ENCODE data around the gene TIMM17A.

Gene TIMM17A

DNA sequence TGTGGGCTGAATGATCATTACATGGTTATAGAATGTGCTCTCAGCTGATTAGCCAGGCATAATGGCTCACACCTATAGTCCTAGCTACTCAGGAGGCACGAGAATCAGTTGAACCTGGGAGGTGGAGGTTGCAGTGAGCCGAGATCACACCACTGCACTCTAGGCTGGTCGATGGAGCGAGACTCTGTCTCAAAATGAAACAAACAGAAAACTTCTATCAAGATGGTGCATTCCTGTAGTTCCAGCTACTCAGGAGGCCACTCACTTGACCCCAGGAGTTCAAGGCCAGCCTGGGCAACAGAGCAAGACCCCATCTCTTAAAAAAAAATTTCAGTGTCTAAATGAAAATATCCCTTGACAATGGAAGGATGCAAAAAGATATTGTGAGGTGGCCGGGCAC lies 10.9 kb downstream of the TIMM17A start:
- ATAC-seq: no peak
- TF ChIP-seq CSDC2 (CRISPR knock-in tag; IDR thresholded peaks at IDR 0.05) (no peak), PPARA (CRISPR knock-in tag; IDR thresholded peaks at IDR 0.05; ENCODE audit: borderline replicate concordance) (no peak), TOX (CRISPR knock-in tag; IDR thresholded peaks at IDR 0.05; ENCODE audit: borderline replicate concordance) (no peak), ZFP3 (CRISPR knock-in tag; IDR thresholded peaks at IDR 0.05) (no peak), ZNF70 (CRISPR knock-in tag; IDR thresholded peaks at IDR 0.05) (no peak), ZNF565 (CRISPR knock-in tag; conservative IDR thresholded peaks at IDR 0.05; ENCODE audit: low read depth) (no peak), ARNTL (CRISPR knock-in tag; IDR thresholded peaks at IDR 0.05; ENCODE audit: borderline replicate concordance, low read depth) (no peak), ZC3H10 (CRISPR knock-in tag; IDR thresholded peaks at IDR 0.05) (no peak), OSR1 (CRISPR knock-in tag; IDR thresholded peaks at IDR 0.05) (no peak), ZNF8 (CRISPR knock-in tag; IDR thresholded peaks at IDR 0.05) (no peak)
- TF ChIP-seq, protein P1, sequence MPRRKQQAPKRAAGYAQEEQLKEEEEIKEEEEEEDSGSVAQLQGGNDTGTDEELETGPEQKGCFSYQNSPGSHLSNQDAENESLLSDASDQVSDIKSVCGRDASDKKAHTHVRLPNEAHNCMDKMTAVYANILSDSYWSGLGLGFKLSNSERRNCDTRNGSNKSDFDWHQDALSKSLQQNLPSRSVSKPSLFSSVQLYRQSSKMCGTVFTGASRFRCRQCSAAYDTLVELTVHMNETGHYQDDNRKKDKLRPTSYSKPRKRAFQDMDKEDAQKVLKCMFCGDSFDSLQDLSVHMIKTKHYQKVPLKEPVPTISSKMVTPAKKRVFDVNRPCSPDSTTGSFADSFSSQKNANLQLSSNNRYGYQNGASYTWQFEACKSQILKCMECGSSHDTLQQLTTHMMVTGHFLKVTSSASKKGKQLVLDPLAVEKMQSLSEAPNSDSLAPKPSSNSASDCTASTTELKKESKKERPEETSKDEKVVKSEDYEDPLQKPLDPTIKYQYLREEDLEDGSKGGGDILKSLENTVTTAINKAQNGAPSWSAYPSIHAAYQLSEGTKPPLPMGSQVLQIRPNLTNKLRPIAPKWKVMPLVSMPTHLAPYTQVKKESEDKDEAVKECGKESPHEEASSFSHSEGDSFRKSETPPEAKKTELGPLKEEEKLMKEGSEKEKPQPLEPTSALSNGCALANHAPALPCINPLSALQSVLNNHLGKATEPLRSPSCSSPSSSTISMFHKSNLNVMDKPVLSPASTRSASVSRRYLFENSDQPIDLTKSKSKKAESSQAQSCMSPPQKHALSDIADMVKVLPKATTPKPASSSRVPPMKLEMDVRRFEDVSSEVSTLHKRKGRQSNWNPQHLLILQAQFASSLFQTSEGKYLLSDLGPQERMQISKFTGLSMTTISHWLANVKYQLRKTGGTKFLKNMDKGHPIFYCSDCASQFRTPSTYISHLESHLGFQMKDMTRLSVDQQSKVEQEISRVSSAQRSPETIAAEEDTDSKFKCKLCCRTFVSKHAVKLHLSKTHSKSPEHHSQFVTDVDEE (CRISPR knock-in tag; IDR thresholded peaks at IDR 0.05): no peak

DNA sequence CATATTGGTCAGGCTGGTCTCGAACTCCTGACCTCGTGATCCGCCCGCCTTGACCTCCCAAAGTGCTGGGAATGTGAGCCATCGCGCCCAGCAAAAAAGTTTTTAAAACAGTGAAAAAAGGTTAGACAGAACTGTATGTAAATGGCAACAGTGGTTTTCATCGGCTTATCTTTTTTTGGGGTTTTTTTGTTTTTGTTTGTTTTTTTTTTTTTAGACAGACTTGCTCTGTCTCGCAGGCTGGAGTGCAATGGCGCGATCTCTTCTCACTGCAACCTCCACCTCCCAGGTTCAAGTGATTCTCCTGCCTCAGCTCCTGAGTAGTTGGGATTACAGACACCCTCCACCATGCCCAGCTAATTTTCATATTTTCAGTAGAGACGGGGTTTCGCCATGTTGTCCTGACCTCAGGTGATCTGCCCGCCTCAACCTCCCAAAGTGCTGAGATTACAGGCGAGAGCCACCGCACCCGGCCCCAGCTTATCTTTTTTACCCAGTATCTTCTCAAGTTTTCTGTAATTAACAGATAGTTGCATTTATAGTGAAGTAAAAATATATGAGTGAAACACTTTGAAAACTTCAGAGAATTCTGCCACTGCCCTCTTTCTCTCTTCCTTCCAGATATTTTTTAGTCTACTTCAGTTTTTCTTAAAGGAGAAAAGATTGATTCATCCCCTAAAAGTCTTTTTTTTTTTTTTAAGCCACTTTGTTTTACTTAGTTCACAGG lies 13.1 kb downstream of the TIMM17A start:
- no peak for ATAC-seq
- TF ChIP-seq GLIS3 (CRISPR knock-in tag; IDR thresholded peaks at IDR 0.05): no peak
- TF ChIP-seq TOX (CRISPR knock-in tag; IDR thresholded peaks at IDR 0.05; ENCODE audit: borderline replicate concordance): no peak
- TF ChIP-seq ZFP3 (CRISPR knock-in tag; IDR thresholded peaks at IDR 0.05): no peak
- TF ChIP-seq ZNF565 (CRISPR knock-in tag; conservative IDR thresholded peaks at IDR 0.05; ENCODE audit: low read depth): no peak
- TF ChIP-seq, protein P2, sequence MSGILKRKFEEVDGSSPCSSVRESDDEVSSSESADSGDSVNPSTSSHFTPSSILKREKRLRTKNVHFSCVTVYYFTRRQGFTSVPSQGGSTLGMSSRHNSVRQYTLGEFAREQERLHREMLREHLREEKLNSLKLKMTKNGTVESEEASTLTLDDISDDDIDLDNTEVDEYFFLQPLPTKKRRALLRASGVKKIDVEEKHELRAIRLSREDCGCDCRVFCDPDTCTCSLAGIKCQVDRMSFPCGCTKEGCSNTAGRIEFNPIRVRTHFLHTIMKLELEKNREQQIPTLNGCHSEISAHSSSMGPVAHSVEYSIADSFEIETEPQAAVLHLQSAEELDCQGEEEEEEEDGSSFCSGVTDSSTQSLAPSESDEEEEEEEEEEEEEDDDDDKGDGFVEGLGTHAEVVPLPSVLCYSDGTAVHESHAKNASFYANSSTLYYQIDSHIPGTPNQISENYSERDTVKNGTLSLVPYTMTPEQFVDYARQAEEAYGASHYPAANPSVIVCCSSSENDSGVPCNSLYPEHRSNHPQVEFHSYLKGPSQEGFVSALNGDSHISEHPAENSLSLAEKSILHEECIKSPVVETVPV (CRISPR knock-in tag; IDR thresholded peaks at IDR 0.05): no peak
- TF ChIP-seq, protein P3, sequence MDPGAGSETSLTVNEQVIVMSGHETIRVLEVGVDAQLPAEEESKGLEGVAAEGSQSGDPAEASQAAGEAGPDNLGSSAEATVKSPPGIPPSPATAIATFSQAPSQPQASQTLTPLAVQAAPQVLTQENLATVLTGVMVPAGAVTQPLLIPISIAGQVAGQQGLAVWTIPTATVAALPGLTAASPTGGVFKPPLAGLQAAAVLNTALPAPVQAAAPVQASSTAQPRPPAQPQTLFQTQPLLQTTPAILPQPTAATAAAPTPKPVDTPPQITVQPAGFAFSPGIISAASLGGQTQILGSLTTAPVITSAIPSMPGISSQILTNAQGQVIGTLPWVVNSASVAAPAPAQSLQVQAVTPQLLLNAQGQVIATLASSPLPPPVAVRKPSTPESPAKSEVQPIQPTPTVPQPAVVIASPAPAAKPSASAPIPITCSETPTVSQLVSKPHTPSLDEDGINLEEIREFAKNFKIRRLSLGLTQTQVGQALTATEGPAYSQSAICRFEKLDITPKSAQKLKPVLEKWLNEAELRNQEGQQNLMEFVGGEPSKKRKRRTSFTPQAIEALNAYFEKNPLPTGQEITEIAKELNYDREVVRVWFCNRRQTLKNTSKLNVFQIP (CRISPR knock-in tag; IDR thresholded peaks at IDR 0.05; ENCODE audit: borderline replicate concordance, low read depth): no peak
- no peak for TF ChIP-seq SNAI2 (CRISPR knock-in tag; IDR thresholded peaks at IDR 0.05)
- no peak for TF ChIP-seq ZFP30 (CRISPR knock-in tag; IDR thresholded peaks at IDR 0.05)
- TF ChIP-seq ARNTL (CRISPR knock-in tag; IDR thresholded peaks at IDR 0.05; ENCODE audit: borderline replicate concordance, low read depth): no peak
- TF ChIP-seq RARB (CRISPR knock-in tag; IDR thresholded peaks at IDR 0.05): no peak
- TF ChIP-seq, protein P1 (CRISPR knock-in tag; IDR thresholded peaks at IDR 0.05): no peak
- TF ChIP-seq ZNF70 (CRISPR knock-in tag; IDR thresholded peaks at IDR 0.05): no peak

DNA sequence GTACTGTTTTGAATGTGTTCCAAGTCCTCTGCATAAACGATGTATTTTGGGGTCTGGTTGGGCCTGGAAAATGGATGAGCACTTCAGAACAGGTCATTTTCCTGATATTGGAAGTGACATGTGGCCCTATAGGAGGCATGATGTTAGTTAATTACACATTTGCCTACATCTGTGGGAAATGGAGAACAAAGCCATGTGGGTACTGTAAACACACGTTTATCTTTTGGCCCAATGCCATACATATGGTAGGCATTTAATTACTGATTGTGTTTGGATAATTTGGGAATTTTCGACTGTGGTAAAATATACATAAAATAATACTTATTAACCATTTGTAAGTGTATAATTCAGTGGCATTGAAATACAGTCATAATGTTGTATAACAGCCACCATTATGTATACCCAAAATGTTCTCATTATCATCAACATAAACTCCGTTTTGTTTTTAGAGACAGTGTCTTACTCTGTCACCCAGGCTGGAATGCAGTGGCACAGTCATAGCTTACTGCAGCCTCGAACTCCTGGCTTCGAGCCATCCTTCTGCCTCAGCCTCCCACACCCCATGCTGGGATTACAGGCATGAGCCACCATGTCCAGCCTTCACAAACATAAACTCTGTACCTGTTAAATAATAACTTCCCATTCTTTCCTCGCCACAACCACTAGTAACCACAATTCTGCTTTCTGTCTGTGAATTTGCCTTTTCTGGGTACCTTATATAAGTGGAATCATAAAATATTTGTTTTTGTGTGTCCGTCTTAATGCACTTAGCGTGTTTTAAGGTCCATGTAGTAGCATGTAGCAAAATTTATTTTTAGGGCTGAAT lies 15.2 kb downstream of the TIMM17A start:
- ATAC-seq: no peak
- TF ChIP-seq, protein P1 (CRISPR knock-in tag; IDR thresholded peaks at IDR 0.05): peak; percentile 64; the same call in 1 of the 2 replicates
- TF ChIP-seq TCF4 (CRISPR knock-in tag; IDR thresholded peaks at IDR 0.05; ENCODE audit: borderline replicate concordance) (peak; percentile 89), ZFP30 (CRISPR knock-in tag; IDR thresholded peaks at IDR 0.05) (no peak)

All from SK-N-SH treated with all-trans-retinoic acid at 6 μM for 48 hours (cell line).